ENCODE measurements around the gene SLC22A5. TPM values are rescaled to one million over a fixed set of nuclear protein-coding genes. Genes with fewer than 3 reads are reported as not detected.
A peak's percentile ranks its signal among the peaks of the same experiment; 100 is the strongest.

Gene SLC22A5
- total and polyA plus RNA-seq, 2 donors (not counting 1 experiment from before 2014, with no cell fraction given) = 5.7 to 12.9 TPM

DNA sequence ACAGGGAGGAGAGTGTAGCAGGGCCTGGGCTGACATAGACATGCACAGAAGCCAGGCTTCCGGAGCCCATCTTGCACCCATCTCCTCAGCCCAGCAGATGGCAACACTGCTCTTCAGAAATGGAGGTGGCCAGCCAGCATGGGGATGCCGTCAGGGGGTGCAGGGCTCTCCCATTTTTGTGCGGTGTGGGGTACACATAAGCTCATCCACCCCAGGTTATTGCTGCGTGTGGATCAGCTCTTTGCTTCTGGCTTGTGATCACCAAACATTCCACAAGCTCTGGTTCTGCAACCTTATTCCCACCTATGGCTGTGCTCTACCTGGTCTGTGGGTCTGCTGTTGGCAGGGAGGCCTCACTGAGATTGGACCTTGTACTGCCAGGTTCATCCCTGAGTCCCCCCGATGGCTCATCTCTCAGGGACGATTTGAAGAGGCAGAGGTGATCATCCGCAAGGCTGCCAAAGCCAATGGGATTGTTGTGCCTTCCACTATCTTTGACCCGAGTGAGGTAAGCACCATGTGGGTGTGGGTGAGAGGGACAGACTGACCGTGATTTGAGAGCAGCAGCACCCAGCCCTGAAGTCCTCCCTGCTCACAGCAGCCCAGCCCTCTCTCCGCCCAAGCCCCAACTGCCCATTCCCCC, 17.3 kb downstream of the SLC22A5 start:
- H3K9ac ChIP-seq (ENCODE audit: low read length) = no peak overlapping the region
- peak; percentile 86 for ATAC-seq (ENCODE audit: low read depth)
- no peak overlapping the region for H3K4me3 ChIP-seq (ENCODE audit: control extremely low read depth in 1 of 5, extremely low read depth in 1 of 5, insufficient read depth in 1 of 5, low read depth in 2 of 5, low read length in 4 of 5)
- H3K4me2 ChIP-seq (replicated peaks; ENCODE audit: low read depth, low read length, poor library complexity, severe bottlenecking) = peak overlapping the region; percentile 47
- H3K9me3 Mint-ChIP-seq (ENCODE audit: insufficient read depth) = no peaks in the 10 kb centered on the region
- no peaks in the 10 kb centered on the region for H3K27me3 ChIP-seq (replicated peaks in 1 of 4; ENCODE audit: control extremely low read depth in 1 of 4, control insufficient read depth in 3 of 4, insufficient read depth in 4 of 4, low read length in 3 of 4)
- ChIA-PET POLR2A (interaction anchor here (0.7 to 2.4 kb wide), 8 partner anchors 25 to 141 kb away, joined by 3 to 15 read pairs (median 4); partner anchors contain the start of gene IRF1), CTCF (interaction anchor here (0.5 to 19.9 kb wide), 53 partner anchors 9 to 1494 kb away, joined by 3 to 528 read pairs (median 4); partner anchors contain the start of genes IRF1 and SLC22A5)
- H3K79me2 ChIP-seq (ENCODE audit: control insufficient read depth, insufficient read depth, low read length) = no peaks in the 10 kb centered on the region
- intact Hi-C loops (cut with micrococcal nuclease) = loop anchor here (1.0 to 5.0 kb wide), 6 partner anchors 24 to 1481 kb away; partner anchors contain the start of genes GDF9 and UQCRQ
- peak overlapping the region; percentile 43 for H3K27ac Mint-ChIP-seq
- 36% methylated on average over 6 of the region's 10 CpGs for WGBS (ENCODE audit: insufficient coverage)
- H3K27ac ChIP-seq (ENCODE audit: low read length in 2 of 2) = no peak overlapping the region
- TF ChIP-seq, protein P1, sequence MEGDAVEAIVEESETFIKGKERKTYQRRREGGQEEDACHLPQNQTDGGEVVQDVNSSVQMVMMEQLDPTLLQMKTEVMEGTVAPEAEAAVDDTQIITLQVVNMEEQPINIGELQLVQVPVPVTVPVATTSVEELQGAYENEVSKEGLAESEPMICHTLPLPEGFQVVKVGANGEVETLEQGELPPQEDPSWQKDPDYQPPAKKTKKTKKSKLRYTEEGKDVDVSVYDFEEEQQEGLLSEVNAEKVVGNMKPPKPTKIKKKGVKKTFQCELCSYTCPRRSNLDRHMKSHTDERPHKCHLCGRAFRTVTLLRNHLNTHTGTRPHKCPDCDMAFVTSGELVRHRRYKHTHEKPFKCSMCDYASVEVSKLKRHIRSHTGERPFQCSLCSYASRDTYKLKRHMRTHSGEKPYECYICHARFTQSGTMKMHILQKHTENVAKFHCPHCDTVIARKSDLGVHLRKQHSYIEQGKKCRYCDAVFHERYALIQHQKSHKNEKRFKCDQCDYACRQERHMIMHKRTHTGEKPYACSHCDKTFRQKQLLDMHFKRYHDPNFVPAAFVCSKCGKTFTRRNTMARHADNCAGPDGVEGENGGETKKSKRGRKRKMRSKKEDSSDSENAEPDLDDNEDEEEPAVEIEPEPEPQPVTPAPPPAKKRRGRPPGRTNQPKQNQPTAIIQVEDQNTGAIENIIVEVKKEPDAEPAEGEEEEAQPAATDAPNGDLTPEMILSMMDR (IDR thresholded peaks at IDR 0.05) = peak; percentile 83
- TF ChIP-seq EZH2 (IDR thresholded peaks at IDR 0.05; ENCODE audit: borderline replicate concordance, insufficient read depth, low read depth, low read length, poor library complexity, severe bottlenecking) = no peak
- peak; percentile 87 for DNase-seq
- H4K20me1 ChIP-seq (ENCODE audit: control insufficient read depth, insufficient read depth, low read length, poor library complexity, severe bottlenecking) = no peaks in the 10 kb centered on the region
- H2AFZ ChIP-seq (ENCODE audit: insufficient read depth, low read depth, low read length, poor library complexity, severe bottlenecking) = peak overlapping the region; percentile 29
- peaks cover 15 to 18% of the 10 kb centered on the region in 2 donors for H3K4me1 ChIP-seq (ENCODE audit: control insufficient read depth in 2 of 2, insufficient read depth in 2 of 2, low read length in 2 of 2)
- peaks cover 19% of the 10 kb centered on the region for H3K4me1 Mint-ChIP-seq
- no peaks in the 10 kb centered on the region for H3K36me3 ChIP-seq (replicated peaks in 1 of 2; ENCODE audit: control extremely low read depth in 1 of 2, control insufficient read depth in 1 of 2, extremely low read depth in 1 of 2, insufficient read depth in 2 of 2, low read length in 1 of 2)
- no peaks in the 10 kb centered on the region for H3K27me3 Mint-ChIP-seq
- no peaks in the 10 kb centered on the region for H3K9me3 ChIP-seq (ENCODE audit: control extremely low read depth in 1 of 3, control insufficient read depth in 2 of 3, insufficient read depth in 1 of 3, low read length in 2 of 3)
- no peak overlapping the region for H3K4me3 Mint-ChIP-seq

DNA sequence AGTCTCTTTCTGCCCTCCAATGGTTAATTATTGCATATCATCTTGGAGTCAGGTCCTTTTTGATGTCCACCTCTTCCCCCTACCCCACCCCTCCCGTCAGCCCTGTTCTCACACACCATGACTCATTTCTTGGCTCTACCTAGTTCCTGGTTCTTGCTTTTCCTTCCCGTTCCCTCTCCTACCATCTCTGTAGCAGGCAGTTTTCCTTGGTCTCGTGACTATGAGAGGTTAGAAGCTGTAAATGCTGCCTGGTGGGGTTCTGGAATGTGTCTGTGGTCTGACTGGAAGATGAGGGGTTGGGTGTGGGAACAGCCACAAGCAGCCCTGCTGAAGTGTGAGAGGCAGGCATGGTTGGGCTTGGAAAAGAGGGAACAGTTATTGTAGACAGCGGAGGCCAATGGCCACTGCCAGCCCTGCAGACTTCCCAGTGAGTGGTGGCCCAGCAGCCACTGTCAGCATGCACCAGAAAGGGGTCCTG, 18.2 kb downstream of the SLC22A5 start:
- ATAC-seq (ENCODE audit: low read depth) (no peak), DNase-seq (no peak)
- no peak for TF ChIP-seq EZH2 (IDR thresholded peaks at IDR 0.05; ENCODE audit: borderline replicate concordance, insufficient read depth, low read depth, low read length, poor library complexity, severe bottlenecking)
- TF ChIP-seq, protein P1 (IDR thresholded peaks at IDR 0.05) = no peak
- CTCF ChIA-PET = interaction anchor here (1.1 to 19.9 kb wide), 16 partner anchors 8 to 495 kb away, joined by 3 to 528 read pairs (median 18); partner anchors contain the start of gene IRF1
- no peak overlapping the region for H3K4me3 Mint-ChIP-seq
- no peaks in the 10 kb centered on the region for H3K27me3 Mint-ChIP-seq
- Histone ChIP-seq H3K9me3 (ENCODE audit: control extremely low read depth in 1 of 3, control insufficient read depth in 2 of 3, insufficient read depth in 1 of 3, low read length in 2 of 3) (no peaks in the 10 kb centered on the region), H3K9ac (ENCODE audit: low read length) (no peak overlapping the region), H3K4me3 (ENCODE audit: control extremely low read depth in 1 of 5, extremely low read depth in 1 of 5, insufficient read depth in 1 of 5, low read depth in 2 of 5, low read length in 4 of 5) (no peak overlapping the region), H3K79me2 (ENCODE audit: control insufficient read depth, insufficient read depth, low read length) (no peaks in the 10 kb centered on the region), H4K20me1 (ENCODE audit: control insufficient read depth, insufficient read depth, low read length, poor library complexity, severe bottlenecking) (no peaks in the 10 kb centered on the region), H3K27ac (ENCODE audit: low read length in 2 of 2) (no peak overlapping the region), H3K27me3 (replicated peaks in 1 of 4; ENCODE audit: control extremely low read depth in 1 of 4, control insufficient read depth in 3 of 4, insufficient read depth in 4 of 4, low read length in 3 of 4) (no peaks in the 10 kb centered on the region), H2AFZ (ENCODE audit: insufficient read depth, low read depth, low read length, poor library complexity, severe bottlenecking) (no peak overlapping the region), H3K4me2 (replicated peaks; ENCODE audit: low read depth, low read length, poor library complexity, severe bottlenecking) (no peak overlapping the region), H3K4me1 (ENCODE audit: control insufficient read depth in 2 of 2, insufficient read depth in 2 of 2, low read length in 2 of 2) (peaks cover 15 to 18% of the 10 kb centered on the region in 2 donors), H3K36me3 (replicated peaks in 1 of 2; ENCODE audit: control extremely low read depth in 1 of 2, control insufficient read depth in 1 of 2, extremely low read depth in 1 of 2, insufficient read depth in 2 of 2, low read length in 1 of 2) (no peaks in the 10 kb centered on the region)
- intact Hi-C loops (cut with micrococcal nuclease) = loop anchor here (2.0 to 5.0 kb wide), 3 partner anchors 77 to 1480 kb away; partner anchors contain the start of genes GDF9 and UQCRQ
- H3K27ac Mint-ChIP-seq = no peak overlapping the region
- POLR2A ChIA-PET = interaction anchor here (0.7 to 2.4 kb wide), 4 partner anchors 43 to 663 kb away, joined by 3 to 12 read pairs (median 4); partner anchors contain the start of gene IRF1
- peaks cover 19% of the 10 kb centered on the region for H3K4me1 Mint-ChIP-seq
- 89% methylated on average over 3 of the region's 4 CpGs for WGBS (ENCODE audit: insufficient coverage)
- no peaks in the 10 kb centered on the region for H3K9me3 Mint-ChIP-seq (ENCODE audit: insufficient read depth)
